HCT116 (cell line): ENCODE results near the gene E2F6. TPM values are rescaled to one million over a fixed set of nuclear protein-coding genes. Genes with fewer than 3 reads are reported as not detected.

Experiments used
- ATAC-seq: fragments of 200-7000 bp; cut with Tn5 transposase; 2 replicates; pipeline ENCODE4 v1.9.1; 2020; ENCODE audit warnings: mild to moderate bottlenecking, moderate library complexity
- BruUV-seq: library from RNA; stranded (reverse); fragments of 400-500 nt; replicated peaks from 2 replicates; lab custom pipeline; 2021; lab: Mats Ljungman, UMichigan
- CTCF ChIA-PET: fragments of 300-600 bp; sonication (Branson Sonifier 250); formaldehyde crosslinking; loops from one replicate; lab custom pipeline; 2021; ENCODE audit warnings: antibody characterized with exemption; lab: Charles Lee
- POLR2A ChIA-PET: fragments of 300-600, 350-600 bp; sonication (Branson Sonifier 250); formaldehyde crosslinking; loops from one replicate; lab custom pipeline; 2021; ENCODE audit warnings: antibody characterized with exemption; lab: Charles Lee
- RAD21 ChIA-PET, 2 experiments: fragments of 300-600 bp; sonication (Branson Sonifier 250); formaldehyde crosslinking; loops; one replicate each; lab custom pipeline; 2023; ENCODE audit warnings: low total read pairs in 2 of 2; ENCODE audit not compliant: uncharacterized antibody in 2 of 2, unreplicated experiment in 2 of 2, low non-redundant PET in 1 of 2; lab: Charles Lee
- DNase-seq: peaks from one replicate; pipeline ENCODE4 v3.0.0-alpha.2; 2010; ENCODE audit warnings: low read depth, low spot score
- H2AFZ ChIP-seq: fragments of 200-600 bp; shearing (Covaris generic), sonication (generic); 2 replicates; pipeline ENCODE4 v1.6.1; 2017; ENCODE audit warnings: low read depth, mixed run types, mixed read lengths, antibody characterized with exemption, low read length; ENCODE audit not compliant: poor library complexity, severe bottlenecking
- H3K27ac ChIP-seq: 2 replicates; pipeline ENCODE4 v1.5.1; 2012; ENCODE audit warnings: low read depth, low read length
- H3K27me3 ChIP-seq: fragments of 200-600 bp; sonication (generic); 2 replicates; pipeline ENCODE4 v1.6.1; 2016; ENCODE audit warnings: mixed run types, low read length, mixed read lengths; ENCODE audit not compliant: insufficient read depth
- H3K36me3 ChIP-seq, 2 experiments: fragments of 200-500 bp in 1 of 2; fragments of 200-600 bp in 1 of 2; sonication (Bioruptor generic) in 1 of 2; sonication (generic) in 1 of 2; 2 replicates each; pipeline versions ENCODE4 v1.5.1 to v1.6.1; 2014 to 2016; ENCODE audit warnings: low read length in 2 of 2, inconsistent platforms in 1 of 2, mixed read lengths in 1 of 2, mixed run types in 1 of 2; ENCODE audit not compliant: insufficient read depth in 2 of 2, control insufficient read depth in 1 of 2
- H3K4me1 ChIP-seq, 2 experiments: fragments of 200-600 bp in 1 of 2; sonication (generic) in 1 of 2; 2 replicates each; pipeline versions ENCODE4 v1.5.1 to v1.6.1; 2012 to 2017; ENCODE audit warnings: low read length in 2 of 2, inconsistent platforms in 1 of 2, mild to moderate bottlenecking in 1 of 2, mixed read lengths in 1 of 2, mixed run types in 1 of 2, moderate library complexity in 1 of 2; ENCODE audit not compliant: insufficient read depth in 2 of 2, control insufficient read depth in 1 of 2
- H3K4me2 ChIP-seq: fragments of 200-600 bp; sonication (generic); 2 replicates; pipeline ENCODE4 v1.6.1; 2017; ENCODE audit warnings: mixed run types, low read length, mixed read lengths
- H3K4me3 ChIP-seq, 2 experiments: fragments of 200-600 bp in 1 of 2; sonication (generic) in 1 of 2; replicated peaks in 1 of 2; 2 replicates each; pipeline ENCODE4 v1.5.1; 2011 to 2016; ENCODE audit warnings: low read length in 2 of 2, control low read depth in 1 of 2, low read depth in 1 of 2, mild to moderate bottlenecking in 1 of 2, mixed read lengths in 1 of 2, mixed run types in 1 of 2
- H3K79me2 ChIP-seq: fragments of 200-600 bp; sonication (generic); 2 replicates; pipeline ENCODE4 v1.6.1; 2017; ENCODE audit warnings: mild to moderate bottlenecking, mixed run types, low read length, moderate library complexity, mixed read lengths; ENCODE audit not compliant: insufficient read depth
- H3K9ac ChIP-seq: fragments of 200-600 bp; sonication (generic); 2 replicates; pipeline ENCODE4 v1.6.1; 2016; ENCODE audit warnings: low read length, mixed read lengths
- H3K9me2 ChIP-seq: fragments of 200-600 bp; sonication (generic), shearing (Covaris generic); 2 replicates; pipeline ENCODE4 v1.6.1; 2017; ENCODE audit warnings: mixed run types, mild to moderate bottlenecking, moderate library complexity; ENCODE audit not compliant: insufficient read depth
- H3K9me3 ChIP-seq, 2 experiments: fragments of 200-500 bp in 1 of 2; fragments of 200-600 bp in 1 of 2; sonication (Bioruptor generic) in 1 of 2; sonication (generic) in 1 of 2; 2 replicates each; pipeline ENCODE4 v1.6.1; 2014 to 2017; ENCODE audit warnings: low read length in 2 of 2, mixed read lengths in 2 of 2, inconsistent platforms in 1 of 2, low read depth in 1 of 2, mild to moderate bottlenecking in 1 of 2, mixed run types in 1 of 2, moderate library complexity in 1 of 2; ENCODE audit not compliant: control insufficient read depth in 1 of 2, insufficient read depth in 1 of 2
- H4K20me1 ChIP-seq: fragments of 200-600 bp; sonication (generic), shearing (Covaris generic); 2 replicates; pipeline ENCODE4 v1.6.1; 2017; ENCODE audit warnings: mixed run types, mild to moderate bottlenecking, moderate library complexity; ENCODE audit not compliant: insufficient read depth
- CBX3 ChIP-seq: IDR thresholded peaks from 2 replicates; pipeline ENCODE4 v1.6.1; 2012; ENCODE audit warnings: low read depth
- EZH2 ChIP-seq: fragments of 200-600 bp; sonication (generic); IDR thresholded peaks from 2 replicates; pipeline ENCODE4 v1.6.1; 2017; ENCODE audit warnings: antibody characterized with exemption, mixed run types
- JUND ChIP-seq: IDR thresholded peaks from 2 replicates; pipeline ENCODE4 v1.6.1; 2012
- POLR2A ChIP-seq: IDR thresholded peaks from 2 replicates; pipeline ENCODE4 v1.7.0; 2011; ENCODE audit warnings: borderline replicate concordance; ENCODE audit not compliant: insufficient read depth, insufficient read length; ENCODE audit errors: extremely low read depth
- SP1 ChIP-seq: IDR thresholded peaks from 2 replicates; pipeline ENCODE4 v1.6.1; 2012; ENCODE audit warnings: low read depth
- SRF ChIP-seq: IDR thresholded peaks from 2 replicates; pipeline ENCODE4 v1.6.1; 2012; ENCODE audit warnings: low read depth
- YY1 ChIP-seq: IDR thresholded peaks from 2 replicates; pipeline ENCODE4 v1.6.1; 2011; ENCODE audit warnings: low read length, low read depth, moderate library complexity, mild to moderate bottlenecking; ENCODE audit not compliant: insufficient replicate concordance; ENCODE audit errors: extremely low read depth
- intact Hi-C: fragments of 100-400 bp; cut with micrococcal nuclease; formaldehyde crosslinking; loops from 2 replicates; pipeline ENCODE4 v1.10.0; 2022
- total RNA-seq: library from RNA; stranded (reverse); gene quantifications from one replicate; pipeline ENCODE4 v1.2.1, GENCODE V29; 2021; ENCODE audit not compliant: unreplicated experiment
- TF ChIP-seq, protein P1 (sequence below): IDR thresholded peaks from 2 replicates; pipeline ENCODE4 v1.6.1; 2011; ENCODE audit warnings: mild to moderate bottlenecking, low read length, moderate library complexity; ENCODE audit not compliant: insufficient replicate concordance; ENCODE audit errors: extremely low read depth
- TF ChIP-seq, protein P2 (sequence below): IDR thresholded peaks from 2 replicates; pipeline ENCODE4 v1.6.1; 2012
- TF ChIP-seq, protein P3 (sequence below), 3 experiments: fragments of 200-600 bp in 1 of 3; sonication (generic) in 1 of 3; IDR thresholded peaks in 2 of 3; conservative IDR thresholded peaks in 1 of 3; 2 replicates each; pipeline ENCODE4 v1.5.1; 2012 to 2017; ENCODE audit warnings: low read depth in 2 of 3, low read length in 2 of 3, antibody characterized with exemption in 1 of 3, borderline replicate concordance in 1 of 3, control low read depth in 1 of 3, mild to moderate bottlenecking in 1 of 3, mixed read lengths in 1 of 3, mixed run types in 1 of 3, moderate library complexity in 1 of 3; ENCODE audit not compliant: insufficient read depth in 1 of 3

Gene E2F6
- total RNA-seq, 1 experiment from 2014 or later: 22.8 TPM

- BruUV-seq: no TSS peak
These were observed 16.0 kb upstream of the E2F6 start for GRCh38 chr2:11481789-11482472.

GRCh38 chr2:11481426-11481788 is 15.4 kb upstream of the E2F6 start:
- ChIA-PET RAD21 (no interaction called here), POLR2A (no interaction called here), CTCF (interaction anchor here (0.8 to 8.6 kb wide), 2 partner anchors 103 to 166 kb away, joined by 3 to 159 read pairs; no protein-coding TSS in a partner anchor)
- TF ChIP-seq SP1 (no peak), SRF (no peak), YY1 (no peak), POLR2A (no peak), CBX3 (no peak)
- TF ChIP-seq, protein P1, sequence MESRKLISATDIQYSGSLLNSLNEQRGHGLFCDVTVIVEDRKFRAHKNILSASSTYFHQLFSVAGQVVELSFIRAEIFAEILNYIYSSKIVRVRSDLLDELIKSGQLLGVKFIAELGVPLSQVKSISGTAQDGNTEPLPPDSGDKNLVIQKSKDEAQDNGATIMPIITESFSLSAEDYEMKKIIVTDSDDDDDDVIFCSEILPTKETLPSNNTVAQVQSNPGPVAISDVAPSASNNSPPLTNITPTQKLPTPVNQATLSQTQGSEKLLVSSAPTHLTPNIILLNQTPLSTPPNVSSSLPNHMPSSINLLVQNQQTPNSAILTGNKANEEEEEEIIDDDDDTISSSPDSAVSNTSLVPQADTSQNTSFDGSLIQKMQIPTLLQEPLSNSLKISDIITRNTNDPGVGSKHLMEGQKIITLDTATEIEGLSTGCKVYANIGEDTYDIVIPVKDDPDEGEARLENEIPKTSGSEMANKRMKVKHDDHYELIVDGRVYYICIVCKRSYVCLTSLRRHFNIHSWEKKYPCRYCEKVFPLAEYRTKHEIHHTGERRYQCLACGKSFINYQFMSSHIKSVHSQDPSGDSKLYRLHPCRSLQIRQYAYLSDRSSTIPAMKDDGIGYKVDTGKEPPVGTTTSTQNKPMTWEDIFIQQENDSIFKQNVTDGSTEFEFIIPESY: no peak
- TF ChIP-seq, protein P2, sequence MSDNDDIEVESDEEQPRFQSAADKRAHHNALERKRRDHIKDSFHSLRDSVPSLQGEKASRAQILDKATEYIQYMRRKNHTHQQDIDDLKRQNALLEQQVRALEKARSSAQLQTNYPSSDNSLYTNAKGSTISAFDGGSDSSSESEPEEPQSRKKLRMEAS: no peak
- TF ChIP-seq, protein P3, sequence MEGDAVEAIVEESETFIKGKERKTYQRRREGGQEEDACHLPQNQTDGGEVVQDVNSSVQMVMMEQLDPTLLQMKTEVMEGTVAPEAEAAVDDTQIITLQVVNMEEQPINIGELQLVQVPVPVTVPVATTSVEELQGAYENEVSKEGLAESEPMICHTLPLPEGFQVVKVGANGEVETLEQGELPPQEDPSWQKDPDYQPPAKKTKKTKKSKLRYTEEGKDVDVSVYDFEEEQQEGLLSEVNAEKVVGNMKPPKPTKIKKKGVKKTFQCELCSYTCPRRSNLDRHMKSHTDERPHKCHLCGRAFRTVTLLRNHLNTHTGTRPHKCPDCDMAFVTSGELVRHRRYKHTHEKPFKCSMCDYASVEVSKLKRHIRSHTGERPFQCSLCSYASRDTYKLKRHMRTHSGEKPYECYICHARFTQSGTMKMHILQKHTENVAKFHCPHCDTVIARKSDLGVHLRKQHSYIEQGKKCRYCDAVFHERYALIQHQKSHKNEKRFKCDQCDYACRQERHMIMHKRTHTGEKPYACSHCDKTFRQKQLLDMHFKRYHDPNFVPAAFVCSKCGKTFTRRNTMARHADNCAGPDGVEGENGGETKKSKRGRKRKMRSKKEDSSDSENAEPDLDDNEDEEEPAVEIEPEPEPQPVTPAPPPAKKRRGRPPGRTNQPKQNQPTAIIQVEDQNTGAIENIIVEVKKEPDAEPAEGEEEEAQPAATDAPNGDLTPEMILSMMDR (IDR thresholded peaks at IDR 0.05 in 2 of 3, conservative IDR thresholded peaks at IDR 0.05 in 1 of 3; ENCODE audit: borderline replicate concordance in 1 of 3, insufficient read depth in 1 of 3, low read depth in 2 of 3, low read length in 2 of 3): no peak
- Histone ChIP-seq H4K20me1 (no peaks in the 10 kb centered on the region), H3K79me2 (no peaks in the 10 kb centered on the region), H3K4me1 (peaks cover 4 to 15% of the 10 kb centered on the region in 2 experiments; a peak in 2 of 4 replicates), H3K4me2 (no peak overlapping the region), H2AFZ (no peak overlapping the region), H3K36me3 (no peaks in the 10 kb centered on the region), H3K27ac (no peak overlapping the region), H3K9ac (no peak overlapping the region), H3K9me3 (no peaks in the 10 kb centered on the region), H3K27me3 (no peaks in the 10 kb centered on the region), H3K9me2 (no peaks in the 10 kb centered on the region), H3K4me3 (no peak overlapping the region)
- DNase-seq: no peak
- intact Hi-C loops: no loop called here
- no peak for ATAC-seq
- BruUV-seq: no TSS peak

More at GRCh38 chr2:11481789-11482472, 16.0 kb upstream of the E2F6 start:
- DNase-seq (no peak), ATAC-seq (no peak)
- ChIA-PET CTCF (interaction anchor here (8.6 kb wide), 1 partner anchor 102 kb away, joined by 159 read pairs; no protein-coding TSS in a partner anchor), POLR2A (no interaction called here), RAD21 (no interaction called here)
- no peak overlapping the region for H2AFZ ChIP-seq
- H3K27me3 ChIP-seq: no peaks in the 10 kb centered on the region
- H3K36me3 ChIP-seq: no peaks in the 10 kb centered on the region
- H3K27ac ChIP-seq: no peak overlapping the region
- H3K9me3 ChIP-seq: no peaks in the 10 kb centered on the region
- H4K20me1 ChIP-seq: no peaks in the 10 kb centered on the region
- no peak overlapping the region for H3K9ac ChIP-seq
- TF ChIP-seq JUND (no peak), POLR2A (no peak), EZH2 (no peak)
- H3K4me3 ChIP-seq: no peak overlapping the region
- intact Hi-C loops: no loop called here
- no peaks in the 10 kb centered on the region for H3K9me2 ChIP-seq
- H3K4me1 ChIP-seq: peaks cover 4 to 15% of the 10 kb centered on the region in 2 experiments; a peak in 2 of 4 replicates
- no peak overlapping the region; the same call in 1 of the 2 replicates for H3K4me2 ChIP-seq
- H3K79me2 ChIP-seq: no peaks in the 10 kb centered on the region
